Cardiac muscle cell (in vitro differentiated cells and primary cell): ENCODE results near the gene AFF1. TPM values are rescaled to one million over a fixed set of nuclear protein-coding genes. Genes with fewer than 3 reads are reported as not detected.
"Not testable (repeated sequence)": the region's sequence is repeated elsewhere in the genome, so short reads cannot be mapped to it uniquely, and the experiment has no call there.

ENCODE experiments used
- DNase-seq, 2 donors: peaks; one replicate each; pipeline versions ENCODE4 v3.0.0 to v3.0.0-alpha.2; 2010 to 2017; ENCODE audit warnings: low read depth in 1 of 2, low spot score in 1 of 2
- H3K27ac ChIP-seq: fragments of 200-600 bp; sonication (generic); 2 replicates; pipeline ENCODE4 v1.5.1; 2016
- H3K27me3 ChIP-seq: fragments of 200-600 bp; sonication (generic); 2 replicates; pipeline ENCODE4 v1.6.0; 2016; ENCODE audit warnings: control low read depth
- H3K36me3 ChIP-seq: fragments of 200-600 bp; sonication (generic); 2 replicates; pipeline ENCODE4 v1.5.1; 2016; ENCODE audit warnings: control low read depth
- H3K4me1 ChIP-seq: fragments of 200-600 bp; sonication (generic); 2 replicates; pipeline ENCODE4 v1.8.1; 2017; ENCODE audit warnings: low read depth, mild to moderate bottlenecking, mixed run types
- H3K4me3 ChIP-seq: fragments of 200-600 bp; sonication (generic); 2 replicates; pipeline ENCODE4 v1.5.1; 2016; ENCODE audit warnings: mild to moderate bottlenecking
- H3K9me3 ChIP-seq: fragments of 200-600 bp; sonication (generic); 2 replicates; pipeline ENCODE4 v1.5.1; 2017; ENCODE audit warnings: low read depth, mild to moderate bottlenecking, control low read depth
- polyA plus RNA-seq: library from polyadenylated mRNA; unstranded; fragments of >200 nt; fragmentation: Nextera tagmentation; extraction: Ambion mirVana; gene quantifications from 2 replicates; pipeline ENCODE4 v1.2.1, GENCODE V29; 2016
- total RNA-seq: library from RNA; depleted of rRNA; stranded (reverse); fragments of >200 nt; gene quantifications from 2 replicates; pipeline ENCODE4 v1.2.3, GENCODE V29; 2016
- TF ChIP-seq, protein P1 (sequence below): IDR thresholded peaks from 2 replicates; pipeline ENCODE4 v1.5.1; 2012; ENCODE audit warnings: low read depth, mild to moderate bottlenecking, low read length

Gene AFF1
- total and polyA plus RNA-seq, 2 experiments from 2014 or later = 26.3 to 45.0 TPM

- H3K9me3 ChIP-seq = no peaks in the 10 kb centered on the region
- H3K27ac ChIP-seq = no peak overlapping the region
- no peaks in the 10 kb centered on the region for H3K27me3 ChIP-seq
- peaks cover 18% of the 10 kb centered on the region for H3K4me1 ChIP-seq
- H3K4me3 ChIP-seq = no peak overlapping the region
- H3K36me3 ChIP-seq = no peaks in the 10 kb centered on the region
- DNase-seq = no peak
- TF ChIP-seq, protein P1, sequence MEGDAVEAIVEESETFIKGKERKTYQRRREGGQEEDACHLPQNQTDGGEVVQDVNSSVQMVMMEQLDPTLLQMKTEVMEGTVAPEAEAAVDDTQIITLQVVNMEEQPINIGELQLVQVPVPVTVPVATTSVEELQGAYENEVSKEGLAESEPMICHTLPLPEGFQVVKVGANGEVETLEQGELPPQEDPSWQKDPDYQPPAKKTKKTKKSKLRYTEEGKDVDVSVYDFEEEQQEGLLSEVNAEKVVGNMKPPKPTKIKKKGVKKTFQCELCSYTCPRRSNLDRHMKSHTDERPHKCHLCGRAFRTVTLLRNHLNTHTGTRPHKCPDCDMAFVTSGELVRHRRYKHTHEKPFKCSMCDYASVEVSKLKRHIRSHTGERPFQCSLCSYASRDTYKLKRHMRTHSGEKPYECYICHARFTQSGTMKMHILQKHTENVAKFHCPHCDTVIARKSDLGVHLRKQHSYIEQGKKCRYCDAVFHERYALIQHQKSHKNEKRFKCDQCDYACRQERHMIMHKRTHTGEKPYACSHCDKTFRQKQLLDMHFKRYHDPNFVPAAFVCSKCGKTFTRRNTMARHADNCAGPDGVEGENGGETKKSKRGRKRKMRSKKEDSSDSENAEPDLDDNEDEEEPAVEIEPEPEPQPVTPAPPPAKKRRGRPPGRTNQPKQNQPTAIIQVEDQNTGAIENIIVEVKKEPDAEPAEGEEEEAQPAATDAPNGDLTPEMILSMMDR = no peak
These were observed 136.6 kb downstream of the AFF1 start for GRCh38 chr4:87071401-87071800.

DNA sequence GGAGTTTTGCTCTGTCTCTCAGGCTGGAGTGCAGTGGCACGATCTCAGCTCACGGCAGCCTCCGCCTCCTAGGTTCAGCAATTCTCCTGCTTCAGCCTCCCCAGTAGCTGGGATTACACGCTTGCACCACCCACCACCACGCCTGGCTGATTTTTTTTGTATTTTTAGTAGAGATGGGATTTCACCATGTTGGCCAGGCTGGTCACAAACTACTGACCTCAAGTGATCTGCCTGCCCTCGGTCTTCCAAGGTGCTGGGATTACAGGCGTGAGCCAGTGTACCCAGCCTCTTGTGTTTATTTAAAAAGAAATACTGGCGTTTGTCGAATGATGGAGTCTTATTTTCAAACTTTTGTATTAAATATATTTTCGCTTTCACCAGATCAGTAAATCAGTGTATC is 137.7 kb downstream of the AFF1 start:
- H3K36me3 ChIP-seq, H3K9me3 ChIP-seq, H3K27me3 ChIP-seq, DNase-seq, H3K4me3 ChIP-seq, H3K27ac ChIP-seq: not testable (repeated sequence)
- peaks cover 18% of the 10 kb centered on the region for H3K4me1 ChIP-seq

DNA sequence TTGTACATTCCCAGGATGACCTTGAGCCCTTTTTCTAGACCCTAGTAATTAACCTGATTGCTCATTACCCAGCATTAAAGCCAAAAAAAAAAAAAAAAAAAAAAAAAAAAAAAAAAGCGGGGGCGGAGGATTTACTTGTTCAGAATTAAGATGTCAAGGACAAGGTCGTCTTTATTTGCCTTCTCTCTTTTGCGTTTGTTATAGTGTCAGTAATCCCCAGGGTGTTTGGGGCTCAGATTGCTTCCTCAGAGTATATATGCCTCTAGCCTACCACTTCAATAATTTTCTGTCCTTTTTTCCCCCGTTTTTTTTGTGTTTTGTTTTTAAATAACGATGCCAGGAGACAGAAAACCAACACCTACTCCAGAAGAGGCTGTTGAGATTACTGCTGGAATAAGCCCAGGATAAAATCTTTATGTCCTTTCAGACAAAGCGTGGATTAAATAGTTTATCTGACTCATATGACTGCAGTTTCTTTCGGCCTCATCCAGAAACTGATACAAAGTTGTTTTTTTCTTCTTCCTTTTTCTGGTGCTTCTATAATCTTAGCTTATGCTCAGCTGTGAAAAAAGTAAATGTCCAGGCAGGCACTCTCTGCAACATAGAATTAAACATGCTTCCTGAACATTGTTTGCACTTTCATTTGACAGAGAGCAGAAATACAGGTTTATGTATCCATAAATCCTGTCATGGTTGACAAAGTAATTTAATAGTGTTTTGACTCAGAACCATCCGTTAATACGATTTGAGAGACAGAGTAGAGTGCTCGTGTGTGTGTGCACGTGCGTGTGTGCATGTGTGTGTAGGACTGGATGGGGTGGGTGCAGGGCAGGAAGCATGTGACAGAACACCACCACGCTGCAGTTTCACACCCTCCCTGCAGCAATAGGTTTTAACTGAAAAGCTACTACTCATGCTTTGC is 138.6 kb downstream of the AFF1 start:
- peak in 1 of 2 donors; percentile 37 for DNase-seq
- Histone ChIP-seq H3K4me3 (no peak overlapping the region), H3K27ac (no peak overlapping the region), H3K36me3 (no peaks in the 10 kb centered on the region), H3K27me3 (no peaks in the 10 kb centered on the region), H3K4me1 (peaks cover 16% of the 10 kb centered on the region), H3K9me3 (no peaks in the 10 kb centered on the region)
- TF ChIP-seq, protein P1 = no peak

- H3K4me1 ChIP-seq = peaks cover 17% of the 10 kb centered on the region
- TF ChIP-seq, protein P1 = no peak
- no peaks in the 10 kb centered on the region for H3K36me3 ChIP-seq
- no peak overlapping the region for H3K4me3 ChIP-seq
- H3K27ac ChIP-seq = no peak overlapping the region
- H3K9me3 ChIP-seq = no peaks in the 10 kb centered on the region
- DNase-seq = no peak
- no peaks in the 10 kb centered on the region for H3K27me3 ChIP-seq
These were observed 139.3 kb downstream of the AFF1 start for GRCh38 chr4:87074121-87074488.

GRCh38 chr4:87075876-87076275 is 141.1 kb downstream of the AFF1 start:
- no peak overlapping the region for H3K4me3 ChIP-seq
- no peaks in the 10 kb centered on the region for H3K27me3 ChIP-seq
- H3K36me3 ChIP-seq = no peaks in the 10 kb centered on the region
- TF ChIP-seq, protein P1 = no peak
- DNase-seq = peak in 1 of 2 donors; percentile 42
- H3K9me3 ChIP-seq = no peaks in the 10 kb centered on the region
- peaks cover 31% of the 10 kb centered on the region for H3K4me1 ChIP-seq
- H3K27ac ChIP-seq = no peak overlapping the region

- peaks cover 31% of the 10 kb centered on the region for H3K4me1 ChIP-seq
- H3K27ac ChIP-seq = no peak overlapping the region
- H3K4me3 ChIP-seq = no peak overlapping the region
- H3K36me3 ChIP-seq = no peaks in the 10 kb centered on the region
- DNase-seq = no peak
- TF ChIP-seq, protein P1 = no peak
- no peaks in the 10 kb centered on the region for H3K27me3 ChIP-seq
- H3K9me3 ChIP-seq = no peaks in the 10 kb centered on the region
These were observed 142.0 kb downstream of the AFF1 start for GRCh38 chr4:87076690-87077358.
